Liver (tissue), 9 donors: Measurements from ENCODE around the gene LHPP. TPM values are rescaled to one million over a fixed set of nuclear protein-coding genes. Genes with fewer than 3 reads are reported as not detected.
A peak's percentile ranks its signal among the peaks of the same experiment; 100 is the strongest.

ENCODE experiments used
- DNase-seq: peaks from one replicate; pipeline ENCODE4 v3.0.0-alpha.2; 2017; ENCODE audit warnings: low spot score
- H3K27ac ChIP-seq, 2 donors: one replicate each; pipeline ENCODE4 v1.7.0; 2013; ENCODE audit warnings: inconsistent platforms in 2 of 2, low read length in 2 of 2, control low read depth in 1 of 2, low read depth in 1 of 2, mild to moderate bottlenecking in 1 of 2
- H3K27me3 ChIP-seq, 4 donors: one replicate each; pipeline versions ENCODE4 v1.6.1 to v1.7.0; 2013; ENCODE audit warnings: low read length in 3 of 4, inconsistent platforms in 1 of 4, mild to moderate bottlenecking in 1 of 4, moderate library complexity in 1 of 4; ENCODE audit not compliant: control insufficient read depth in 4 of 4, insufficient read depth in 4 of 4
- H3K36me3 ChIP-seq, 4 donors: one replicate each; pipeline versions ENCODE4 v1.6.1 to v1.7.0; 2013; ENCODE audit warnings: low read length in 3 of 4, mild to moderate bottlenecking in 3 of 4, low read depth in 1 of 4, moderate library complexity in 1 of 4; ENCODE audit not compliant: control insufficient read depth in 4 of 4, insufficient read depth in 3 of 4
- H3K4me1 ChIP-seq, 4 donors: one replicate each; pipeline versions ENCODE4 v1.6.1 to v1.7.0; 2013; ENCODE audit warnings: low read length in 3 of 4, mild to moderate bottlenecking in 3 of 4, moderate library complexity in 1 of 4; ENCODE audit not compliant: control insufficient read depth in 4 of 4, insufficient read depth in 4 of 4
- H3K4me3 ChIP-seq, 3 donors: one replicate each; pipeline versions ENCODE4 v1.6.1 to v1.7.0; 2013; ENCODE audit warnings: low read length in 3 of 3, control low read depth in 1 of 3, low read depth in 1 of 3, mild to moderate bottlenecking in 1 of 3
- H3K9ac ChIP-seq, 2 donors: one replicate each; pipeline ENCODE4 v1.7.0; 2013; ENCODE audit warnings: low read length in 2 of 2, mild to moderate bottlenecking in 2 of 2, moderate library complexity in 2 of 2, control low read depth in 1 of 2, low read depth in 1 of 2
- H3K9me3 ChIP-seq, 4 donors: one replicate each; pipeline versions ENCODE4 v1.6.1 to v1.7.0; 2013; ENCODE audit warnings: low read length in 3 of 4; ENCODE audit not compliant: control insufficient read depth in 4 of 4
- CTCF ChIP-seq: fragments of 150-350 bp; IDR thresholded peaks from 2 replicates; pipeline ENCODE4 v1.5.1; 2017; ENCODE audit warnings: improper control_type of control experiment, low read depth, low read length; ENCODE audit not compliant: missing input control
- EGR1 ChIP-seq, 2 donors: IDR thresholded peaks; 2 replicates each; pipeline ENCODE4 v1.6.1; 2016 to 2018; ENCODE audit warnings: antibody characterized with exemption in 2 of 2, low read depth in 2 of 2
- FOXA1 ChIP-seq: IDR thresholded peaks from 2 replicates; pipeline ENCODE4 v1.6.1; 2016; ENCODE audit warnings: antibody characterized with exemption
- FOXA2 ChIP-seq: IDR thresholded peaks from 2 replicates; pipeline ENCODE4 v1.6.1; 2016; ENCODE audit warnings: antibody characterized with exemption
- HNF4A ChIP-seq, 2 donors: conservative IDR thresholded peaks; 2 replicates each; pipeline ENCODE4 v1.6.1; 2016; ENCODE audit warnings: antibody characterized with exemption in 2 of 2, mild to moderate bottlenecking in 2 of 2
- HNF4G ChIP-seq: IDR thresholded peaks from 2 replicates; pipeline ENCODE4 v1.6.1; 2016; ENCODE audit warnings: antibody characterized with exemption
- JUND ChIP-seq, 2 donors: IDR thresholded peaks; 2 replicates each; pipeline ENCODE4 v1.6.1; 2016; ENCODE audit warnings: antibody characterized with exemption in 2 of 2
- RAD21 ChIP-seq, 2 donors: IDR thresholded peaks; 2 replicates each; pipeline ENCODE4 v1.6.1; 2016; ENCODE audit warnings: antibody characterized with exemption in 2 of 2, mild to moderate bottlenecking in 2 of 2
- REST ChIP-seq: IDR thresholded peaks from 2 replicates; pipeline ENCODE4 v1.6.1; 2016; ENCODE audit warnings: antibody characterized with exemption, mild to moderate bottlenecking
- TAF1 ChIP-seq: conservative IDR thresholded peaks from 2 replicates; pipeline ENCODE4 v1.6.1; 2016; ENCODE audit warnings: antibody characterized with exemption, mild to moderate bottlenecking
- YY1 ChIP-seq: IDR thresholded peaks from 2 replicates; pipeline ENCODE4 v1.6.1; 2016; ENCODE audit warnings: antibody characterized with exemption, mild to moderate bottlenecking
- ZBTB33 ChIP-seq: IDR thresholded peaks from 2 replicates; pipeline ENCODE4 v1.6.1; 2016; ENCODE audit warnings: antibody characterized with exemption
- WGBS: extraction: QIAGEN DNeasy Blood & Tissue Kit; methylation state at CpG from one replicate; pipeline ENCODE4 v1.1.7; 2013; 5-methylcytosine and 5-hydroxymethylcytosine counted together
- polyA plus RNA-seq, 2 donors: library from polyadenylated mRNA; stranded (reverse) in 1 of 2; unstranded in 1 of 2; fragments of 200-250 nt in 1 of 2; fragments of >200 nt in 1 of 2; fragmentation: Nextera tagmentation in 1 of 2; extraction: Ambion mirVana in 1 of 2; gene quantifications; one replicate each; pipeline versions ENCODE4 v1.2.1 to v1.2.3, GENCODE V29; 2013 to 2015
- total RNA-seq, 2 donors: library from RNA; depleted of rRNA; stranded (reverse); fragments of >200 nt; gene quantifications; one replicate each; pipeline ENCODE4 v1.2.3, GENCODE V29; 2014
- donor health status: healthy.
- donor health status: healthy.
- donor health status: healthy.
- donor health status: healthy.
- donor health status: healthy.

Gene LHPP
- total and polyA plus RNA-seq, 4 donors: 15.9 to 39.9 (median 26.2) TPM

- Histone ChIP-seq H3K27ac (peak overlapping the region; percentile 10 to 48), H3K9ac (no peak overlapping the region), H3K36me3 (no peaks in the 10 kb centered on the region), H3K27me3 (no peaks in the 10 kb centered on the region), H3K4me3 (no peak overlapping the region), H3K4me1 (peaks cover 4 to 35% (median 22%) of the 10 kb centered on the region in 4 donors), H3K9me3 (no peaks in the 10 kb centered on the region)
- DNase-seq: no peak
- WGBS: 50% methylated on average over 5 of the region's 5 CpGs
- TF ChIP-seq FOXA2 (no peak), EGR1 (IDR thresholded peaks at IDR 0.05; ENCODE audit: low read depth in 2 of 2) (no peak), JUND (IDR thresholded peaks at IDR 0.05) (no peak), ZBTB33 (no peak), HNF4G (no peak), CTCF (no peak)
Measured at GRCh38 chr10:124649214-124649613, 187.6 kb downstream of the LHPP start.

- 94% methylated on average over 12 of the region's 12 CpGs for WGBS
- Histone ChIP-seq H3K4me1 (peaks cover 4 to 35% (median 22%) of the 10 kb centered on the region in 4 donors), H3K9me3 (no peaks in the 10 kb centered on the region), H3K9ac (no peak overlapping the region), H3K27ac (no peak overlapping the region), H3K36me3 (no peaks in the 10 kb centered on the region), H3K4me3 (no peak overlapping the region), H3K27me3 (no peaks in the 10 kb centered on the region)
- TF ChIP-seq RAD21 (IDR thresholded peaks at IDR 0.05) (no peak), EGR1 (IDR thresholded peaks at IDR 0.05; ENCODE audit: low read depth in 2 of 2) (no peak), FOXA1 (no peak), HNF4G (no peak), JUND (IDR thresholded peaks at IDR 0.05) (no peak), TAF1 (no peak), FOXA2 (no peak), HNF4A (conservative IDR thresholded peaks at IDR 0.05) (no peak), CTCF (no peak), REST (no peak), YY1 (no peak)
- no peak for DNase-seq
Measured at GRCh38 chr10:124650263-124650662, 188.6 kb downstream of the LHPP start.
